Left lobe of liver (tissue), 2 donors: ENCODE measurements around the gene ZP3. TPM values are rescaled to one million over a fixed set of nuclear protein-coding genes. Genes with fewer than 3 reads are reported as not detected.
A peak's percentile ranks its signal among the peaks of the same experiment; 100 is the strongest.
"Not testable (repeated sequence)": the region's sequence is repeated elsewhere in the genome, so short reads cannot be mapped to it uniquely, and the experiment has no call there.

ENCODE experiments used
- ATAC-seq: fragments of 200-7000 bp; cut with Tn5 transposase; one replicate; pipeline ENCODE4 v1.9.1; 2020; ENCODE audit warnings: mild to moderate bottlenecking, moderate library complexity
- DNase-seq: peaks from one replicate; pipeline ENCODE4 v3.0.0-alpha.2; 2020; ENCODE audit warnings: low spot score
- total RNA-seq: library from RNA; stranded (reverse); gene quantifications from one replicate; pipeline ENCODE4 v1.2.1, GENCODE V29; 2021
- donor health status: DM: no; HTN: no; CAD: no; lungs with moderate emphysema.
- donor health status: DM: no; HTN: yes; CAD: no.

Gene ZP3
- total RNA-seq, 1 donor from 2014 or later, result 0.20 TPM

GRCh38 chr7:76480403-76481253 lies 55.9 kb downstream of the ZP3 start:
- ATAC-seq, DNase-seq: not testable (repeated sequence)

- ATAC-seq, DNase-seq: not testable (repeated sequence)
Observed at GRCh38 chr7:76482660-76483059, 57.9 kb downstream of the ZP3 start.

DNA sequence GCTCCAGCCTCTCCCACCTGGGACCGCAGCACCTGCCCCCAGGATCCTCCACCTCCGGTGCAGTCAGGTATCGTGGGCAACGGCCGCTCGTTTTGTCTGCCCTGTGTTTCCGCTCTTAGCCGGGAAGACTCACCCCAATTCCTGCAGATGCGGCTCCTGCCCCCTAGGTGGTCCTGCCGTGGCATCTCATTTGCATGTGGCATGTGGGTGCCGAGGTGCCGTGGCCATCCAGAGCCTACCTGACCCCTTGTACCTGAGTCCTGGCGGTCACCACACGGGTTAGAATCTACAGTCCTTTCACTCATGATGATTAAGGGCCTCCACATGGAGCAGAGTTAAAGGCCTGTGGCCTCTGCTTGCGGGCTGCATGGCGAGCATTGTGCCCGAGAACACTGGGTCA lies 58.3 kb downstream of the ZP3 start:
- not testable (repeated sequence) for DNase-seq, ATAC-seq

DNA sequence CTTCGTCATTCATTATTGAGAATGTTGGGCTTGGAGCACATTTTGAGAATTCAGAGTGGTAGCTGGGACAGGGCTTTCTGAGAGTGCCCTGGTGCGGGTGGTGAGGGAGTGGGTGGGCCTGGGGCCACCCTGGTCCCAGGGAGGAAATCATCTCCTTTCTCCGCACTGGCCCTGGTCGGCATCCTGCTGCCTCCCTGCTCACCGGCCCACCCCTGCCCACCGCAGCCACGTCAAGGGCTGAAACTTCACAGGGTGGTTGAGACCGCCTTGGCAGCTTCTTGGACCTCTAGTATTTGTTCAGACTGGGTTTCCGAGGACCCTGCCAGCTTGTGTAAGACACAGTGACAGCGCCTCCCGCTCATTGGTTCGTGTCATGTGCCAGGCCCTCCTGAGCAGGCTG lies 59.7 kb downstream of the ZP3 start:
- not testable (repeated sequence) for DNase-seq, ATAC-seq

DNA sequence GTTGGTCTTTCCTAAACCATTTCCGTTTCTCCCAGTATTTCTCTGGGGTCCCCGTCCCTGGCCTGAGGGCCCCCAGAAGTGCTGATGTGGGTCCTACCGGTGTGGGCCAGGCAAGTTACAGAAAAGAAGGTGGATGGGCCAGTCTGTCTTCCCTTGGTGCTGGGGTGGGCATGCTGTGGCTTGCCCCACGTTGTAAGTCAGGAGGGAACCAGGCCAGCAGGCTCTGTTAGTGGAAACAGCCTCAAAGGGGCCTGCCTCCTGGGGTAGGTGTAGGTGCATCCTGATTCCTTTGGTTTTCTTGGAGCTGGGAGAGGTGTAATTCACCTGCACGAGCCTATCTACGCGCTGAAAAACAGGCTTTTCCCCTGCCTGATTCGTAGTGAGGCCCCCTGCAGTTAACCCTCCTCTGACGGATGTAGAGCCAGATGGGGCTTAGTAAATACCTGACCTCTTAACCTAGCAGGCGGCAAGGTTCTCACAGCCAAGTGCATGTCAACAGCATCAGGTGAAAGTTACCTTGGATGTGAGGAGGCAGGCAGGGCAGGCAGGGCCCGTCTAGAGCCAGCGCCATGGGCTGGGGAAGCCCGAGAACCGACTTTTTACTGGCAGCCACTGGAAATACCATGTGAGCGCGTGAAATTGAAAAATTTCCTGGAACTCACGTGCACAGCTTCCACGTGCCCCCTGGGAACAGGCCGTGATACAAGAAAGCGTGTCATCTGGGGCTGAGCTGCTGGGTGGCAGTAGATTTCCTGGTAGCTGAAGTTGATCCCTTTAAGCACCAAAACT lies 61.3 kb downstream of the ZP3 start:
- ATAC-seq, DNase-seq: not testable (repeated sequence)

DNA sequence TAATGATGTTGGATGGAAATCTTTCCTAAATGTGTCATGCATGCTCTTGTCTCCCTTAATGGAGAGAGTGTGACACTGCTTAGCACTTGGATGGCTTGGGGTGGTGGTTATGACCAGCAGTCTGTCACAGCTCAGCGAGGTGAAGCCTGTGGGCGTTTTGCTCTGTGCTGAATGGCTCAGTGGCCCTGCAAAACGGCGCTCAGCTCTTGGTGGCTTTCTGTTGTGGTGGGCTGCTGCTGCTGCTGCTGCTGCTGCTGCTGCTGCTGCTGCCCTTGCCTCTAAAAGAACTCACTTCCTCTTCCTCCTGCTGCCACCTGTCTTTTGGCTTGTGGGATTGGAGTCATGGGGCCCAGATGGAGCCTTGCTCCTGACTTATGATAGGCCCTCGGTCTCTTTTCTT lies 61.9 kb downstream of the ZP3 start:
- not testable (repeated sequence) for ATAC-seq, DNase-seq

GRCh38 chr7:76487969-76488368 lies 63.2 kb downstream of the ZP3 start:
- peak; percentile 14 for ATAC-seq
- DNase-seq, result not testable (repeated sequence)

Other genes starting within 250 kb of the ZP3 start
- gene SRRM3, start 223.1 kb upstream of the ZP3 start, total RNA-seq, result 0.20 TPM
- gene HSPB1, start 122.3 kb upstream of the ZP3 start, total RNA-seq, result 72.4 TPM
- 44.8 TPM for gene YWHAG, start 66.0 kb upstream of the ZP3 start, total RNA-seq
- gene SSC4D, start 15.3 kb upstream of the ZP3 start, total RNA-seq, result 2.5 TPM
- gene DTX2, start 36.8 kb downstream of the ZP3 start, total RNA-seq, result 12.0 TPM
- gene UPK3B, start 85.6 kb downstream of the ZP3 start, total RNA-seq, result 1.2 TPM
- 0.13 TPM for gene SPDYE16, start 118.3 kb downstream of the ZP3 start, total RNA-seq
- 4.4 TPM for gene POMZP3, start 202.3 kb downstream of the ZP3 start, total RNA-seq